ENCODE data around the gene MRPS22.

The MRPS22 gene

DNA sequence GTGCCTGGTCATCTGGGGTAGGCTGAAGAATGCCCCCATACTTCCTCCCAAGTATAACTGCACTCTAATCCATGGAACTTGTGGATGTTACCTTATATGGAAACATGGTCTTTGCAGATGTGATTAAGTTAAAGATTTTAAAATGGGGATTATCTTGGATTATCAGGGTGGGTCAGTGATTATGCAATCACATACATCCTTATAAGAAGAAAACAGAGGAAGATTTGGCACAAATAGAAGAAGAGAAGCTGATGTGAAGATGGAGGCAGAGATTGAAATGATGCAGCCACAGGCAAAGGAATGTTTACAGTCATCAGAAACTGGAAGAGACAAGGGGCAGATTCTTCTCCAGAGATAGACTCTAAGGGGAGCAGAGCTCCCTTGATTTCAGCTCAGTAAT, 1.8 kb upstream of the MRPS22 start:
- TF ChIP-seq CTCF (IDR thresholded peaks at IDR 0.05; ENCODE audit: control insufficient read depth, insufficient read depth, low read depth, low read length, missing control alignments): no peak
- DNase-seq (ENCODE audit: low read depth): no peak
- H3K4me3 ChIP-seq (ENCODE audit: control insufficient read depth, low read depth, low read length): no peak overlapping the region

DNA sequence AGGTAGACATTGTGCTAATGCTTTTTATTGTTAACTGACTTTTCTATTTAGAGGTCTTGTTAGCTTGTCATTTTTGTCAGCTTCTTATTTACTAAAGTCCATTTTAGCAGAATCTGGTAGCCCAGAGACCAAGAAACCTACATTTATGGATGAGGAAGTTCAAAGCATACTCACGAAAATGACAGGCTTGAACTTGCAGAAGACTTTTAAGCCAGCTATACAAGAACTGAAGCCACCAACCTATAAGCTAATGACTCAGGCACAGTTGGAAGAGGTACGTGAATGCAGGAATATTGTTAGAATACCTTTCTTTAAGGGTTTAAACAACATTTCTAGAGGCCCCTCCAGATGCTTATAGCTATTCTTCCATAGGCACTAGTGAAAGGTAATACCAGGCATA, 3.0 kb downstream of the MRPS22 start:
- no peak for TF ChIP-seq CTCF (IDR thresholded peaks at IDR 0.05; ENCODE audit: control insufficient read depth, insufficient read depth, low read depth, low read length, missing control alignments)
- no peak for DNase-seq (ENCODE audit: low read depth)
- H3K4me3 ChIP-seq (ENCODE audit: control insufficient read depth, low read depth, low read length): no peak overlapping the region

- no peak overlapping the region for H3K4me3 ChIP-seq (ENCODE audit: control insufficient read depth, low read depth, low read length)
- no peak for DNase-seq (ENCODE audit: low read depth)
- TF ChIP-seq CTCF (IDR thresholded peaks at IDR 0.05; ENCODE audit: control insufficient read depth, insufficient read depth, low read depth, low read length, missing control alignments): peak; percentile 82
Measured at GRCh38 chr3:139353920-139354556, 10.2 kb downstream of the MRPS22 start.

- H3K4me3 ChIP-seq (ENCODE audit: control insufficient read depth, low read depth, low read length): no peak overlapping the region
- no peak for TF ChIP-seq CTCF (IDR thresholded peaks at IDR 0.05; ENCODE audit: control insufficient read depth, insufficient read depth, low read depth, low read length, missing control alignments)
Measured at GRCh38 chr3:139354661-139355060, 10.8 kb downstream of the MRPS22 start.

GRCh38 chr3:139355476-139355875, 11.7 kb downstream of the MRPS22 start:
- peak; percentile 39 for DNase-seq (ENCODE audit: low read depth)
- no peak overlapping the region for H3K4me3 ChIP-seq (ENCODE audit: control insufficient read depth, low read depth, low read length)
- TF ChIP-seq CTCF (IDR thresholded peaks at IDR 0.05; ENCODE audit: control insufficient read depth, insufficient read depth, low read depth, low read length, missing control alignments): no peak

More at GRCh38 chr3:139354661-139355060, 10.8 kb downstream of the MRPS22 start:
- DNase-seq (ENCODE audit: low read depth): no peak

- H3K4me3 ChIP-seq (ENCODE audit: control insufficient read depth, low read depth, low read length): no peak overlapping the region
- TF ChIP-seq CTCF (IDR thresholded peaks at IDR 0.05; ENCODE audit: control insufficient read depth, insufficient read depth, low read depth, low read length, missing control alignments): no peak
- DNase-seq (ENCODE audit: low read depth): no peak
Measured at GRCh38 chr3:139355891-139356290, 12.1 kb downstream of the MRPS22 start.

Data from AG09309 (cell line).